HepG2 (cell line): Measurements from ENCODE around the gene SFTPB. TPM values are rescaled to one million over a fixed set of nuclear protein-coding genes. Genes with fewer than 3 reads are reported as not detected.

Experiments used
- ATAC-seq: fragments of 200-7000 bp; cut with Tn5 transposase; 3 replicates; pipeline ENCODE4 v1.9.1; 2020; ENCODE audit warnings: mild to moderate bottlenecking, moderate library complexity
- BruUV-seq: library from RNA; stranded (reverse); fragments of 400-500 nt; replicated peaks from 2 replicates; lab custom pipeline; 2021; lab: Mats Ljungman, UMichigan
- CTCF ChIA-PET: fragments of 300-600 bp; formaldehyde crosslinking; extraction: SDS; loops from one replicate; lab custom pipeline; 2021; ENCODE audit warnings: low total read pairs, inconsistent platforms, low intra/inter-chr PET ratio; lab: Yijun Ruan, JAX
- POLR2A ChIA-PET: fragments of 350-600 bp; sonication (Branson Sonifier 250); formaldehyde crosslinking; loops from one replicate; lab custom pipeline; 2020; ENCODE audit warnings: antibody characterized with exemption, inconsistent platforms; lab: Yijun Ruan, JAX
- DNase-seq: peaks from one replicate; pipeline ENCODE4 v3.0.0-alpha.2; 2015; ENCODE audit warnings: low spot score
- FAIRE-seq: peaks from 3 replicates; lab custom pipeline; 2011; peaks lifted over from hg19 to GRCh38; lab: Jason Lieb, UNC
- H2AFZ ChIP-seq: one replicate; pipeline ENCODE4 v1.6.1; 2011; ENCODE audit warnings: low read length, inconsistent platforms
- H3K27ac ChIP-seq: fragments of 300-600 bp; 3 replicates; pipeline ENCODE4 v1.8.0; 2011; ENCODE audit warnings: mixed run types, mild to moderate bottlenecking, mixed read lengths, low read length, inconsistent platforms; ENCODE audit not compliant: insufficient read depth; ENCODE audit errors: extremely low read length
- H3K27me3 ChIP-seq, 2 experiments: fragments of 200-600 bp in 1 of 2; 2 replicates in 1 of 2; 3 replicates in 1 of 2; pipeline versions ENCODE4 v1.6.0 to v1.8.0; 2011; ENCODE audit warnings: low read length in 2 of 2, mild to moderate bottlenecking in 2 of 2, moderate library complexity in 2 of 2, inconsistent platforms in 1 of 2; ENCODE audit not compliant: insufficient read depth in 2 of 2, control insufficient read depth in 1 of 2
- H3K36me3 ChIP-seq, 2 experiments: fragments of 200-600 bp in 1 of 2; replicated peaks in 1 of 2; 2 replicates in 1 of 2; 3 replicates in 1 of 2; pipeline versions ENCODE4 v1.5.1 to v1.8.0; 2011; ENCODE audit warnings: low read length in 2 of 2, inconsistent platforms in 1 of 2; ENCODE audit not compliant: insufficient read depth in 2 of 2, control insufficient read depth in 1 of 2
- H3K4me1 ChIP-seq: 2 replicates; pipeline ENCODE4 v1.5.1; 2012; ENCODE audit warnings: low read length, inconsistent platforms; ENCODE audit not compliant: insufficient read depth
- H3K4me2 ChIP-seq: 2 replicates; pipeline ENCODE4 v1.6.0; 2011; ENCODE audit warnings: low read depth, low read length, inconsistent platforms
- H3K4me3 ChIP-seq, 3 experiments: fragments of 200-600 bp in 1 of 3; sonication (generic), shearing (Covaris generic) in 1 of 3; replicated peaks in 1 of 3; 2 replicates each; pipeline ENCODE4 v1.5.1; 2011 to 2016; ENCODE audit warnings: low read length in 3 of 3, inconsistent platforms in 2 of 3, low read depth in 2 of 3, mild to moderate bottlenecking in 2 of 3, control low read depth in 1 of 3, mixed read lengths in 1 of 3; ENCODE audit not compliant: insufficient read depth in 1 of 3
- H3K79me2 ChIP-seq: one replicate; pipeline ENCODE4 v1.6.1; 2011; ENCODE audit warnings: low read length, inconsistent platforms; ENCODE audit not compliant: insufficient read depth
- H3K9ac ChIP-seq: 2 replicates; pipeline ENCODE4 v1.6.0; 2011; ENCODE audit warnings: mild to moderate bottlenecking, low read depth, low read length, inconsistent platforms; ENCODE audit not compliant: insufficient read depth
- H3K9me3 ChIP-seq: 2 replicates; pipeline ENCODE4 v1.5.1; 2012; ENCODE audit warnings: mild to moderate bottlenecking, low read length
- H4K20me1 ChIP-seq: 2 replicates; pipeline ENCODE4 v1.6.0; 2011; ENCODE audit warnings: inconsistent platforms, mild to moderate bottlenecking, low read length, moderate library complexity; ENCODE audit not compliant: insufficient read depth
- DMAP1 ChIP-seq: IDR thresholded peaks from 2 replicates; pipeline ENCODE4 v1.6.1; 2016
- GPN1 ChIP-seq: sonication (generic); formaldehyde crosslinking; IDR thresholded peaks from 2 replicates; pipeline ENCODE4 v1.5.1; 2020; ENCODE audit warnings: missing genetic modification reagents, borderline replicate concordance
- GTF2F1 ChIP-seq: fragments of 150-350 bp; IDR thresholded peaks from 2 replicates; pipeline ENCODE4 v1.6.1; 2014; ENCODE audit warnings: low read length
- SRSF1 ChIP-seq: fragments of 200-400 bp; formaldehyde crosslinking; optimal IDR thresholded peaks from 2 replicates; pipeline ENCODE3; 2017; ENCODE audit warnings: mild to moderate bottlenecking, low read depth, low read length, moderate library complexity
- U2AF2 ChIP-seq: fragments of 200-400 bp; formaldehyde crosslinking; IDR thresholded peaks from 2 replicates; pipeline ENCODE4 v1.6.1; 2017; ENCODE audit warnings: low read depth, mild to moderate bottlenecking, low read length
- ZFYVE20 ChIP-seq: sonication (generic); formaldehyde crosslinking; IDR thresholded peaks from 2 replicates; pipeline ENCODE4 v1.8.0; 2023; ENCODE audit warnings: low read depth, mild to moderate bottlenecking, moderate library complexity, missing genetic modification reagents, borderline replicate concordance
- ZNF180 ChIP-seq: sonication (generic); formaldehyde crosslinking; IDR thresholded peaks from 2 replicates; pipeline ENCODE4 v1.4.0; 2020; ENCODE audit warnings: low read depth, missing genetic modification reagents, borderline replicate concordance
- ZNF557 ChIP-seq: sonication (generic); formaldehyde crosslinking; IDR thresholded peaks from 2 replicates; pipeline ENCODE4 v1.4.0; 2020; ENCODE audit warnings: missing genetic modification reagents
- WGBS: methylation state at CpG from one replicate; pipeline ENCODE4 v1.1.6; 2017; ENCODE audit warnings: low lambda C conversion rate; 5-methylcytosine and 5-hydroxymethylcytosine counted together
- in situ Hi-C: cut with HindIII; loops from 2 replicates; pipeline ENCODE4 v1.10.0; 2017; ENCODE audit warnings: low pct_unique_long_range_greater_than_20kb; ENCODE audit not compliant: extremely low pct_ligation_motif_present
- intact Hi-C: fragments of 100-400 bp; cut with micrococcal nuclease; formaldehyde crosslinking; loops from one replicate; pipeline ENCODE4 v1.10.0; 2022; ENCODE audit not compliant: unreplicated experiment
- polyA plus RNA-seq, 8 experiments: library from polyadenylated mRNA; depleted of rRNA in 3 of 8; stranded (reverse) in 7 of 8; unstranded in 1 of 8; fragments of >200 nt; fragmentation: Illumina TruSeq in 4 of 8; extraction: Trizol in 4 of 8; gene quantifications; 2 replicates each; pipeline versions ENCODE4 v1.2.1 to v1.2.3, GENCODE V29; 2011 to 2016; ENCODE audit warnings: low read depth in 4 of 8, missing spikeins in 1 of 8, mixed read lengths in 1 of 8; ENCODE audit not compliant: insufficient read depth in 1 of 8
- total RNA-seq, 5 experiments: library from RNA; depleted of rRNA; stranded (reverse); fragments of >200 nt; fragmentation: Illumina TruSeq; extraction: Trizol; gene quantifications; 2 replicates each; pipeline ENCODE4 v1.2.3, GENCODE V29; 2016; ENCODE audit warnings: low read depth in 1 of 5
- TF ChIP-seq, protein P1 (sequence below): sonication (generic); formaldehyde crosslinking; IDR thresholded peaks from 2 replicates; pipeline ENCODE4 v1.8.1; 2022; ENCODE audit warnings: low read depth, mild to moderate bottlenecking, missing genetic modification reagents

The SFTPB gene
- total and polyA plus RNA-seq, 2 of the 13 experiments (the other 11 are each of a cell fraction or from before 2014, with no cell fraction given), result not detected

- Histone ChIP-seq H3K79me2 (no peaks in the 10 kb centered on the region), H3K4me3 (no peak overlapping the region), H3K9me3 (no peaks in the 10 kb centered on the region), H3K4me2 (no peak overlapping the region), H4K20me1 (no peaks in the 10 kb centered on the region), H3K36me3 (peaks cover 0 to 16% of the 10 kb centered on the region in 2 experiments; a peak in 3 of 5 replicates), H3K9ac (no peak overlapping the region), H3K27me3 (no peaks in the 10 kb centered on the region), H3K4me1 (no peaks in the 10 kb centered on the region), H3K27ac (no peak overlapping the region), H2AFZ (no peak overlapping the region)
- no peak for TF ChIP-seq ZNF180
- TF ChIP-seq DMAP1, result no peak
- no peak for TF ChIP-seq ZNF557 (CRISPR knock-in tag)
- TF ChIP-seq, protein P1, sequence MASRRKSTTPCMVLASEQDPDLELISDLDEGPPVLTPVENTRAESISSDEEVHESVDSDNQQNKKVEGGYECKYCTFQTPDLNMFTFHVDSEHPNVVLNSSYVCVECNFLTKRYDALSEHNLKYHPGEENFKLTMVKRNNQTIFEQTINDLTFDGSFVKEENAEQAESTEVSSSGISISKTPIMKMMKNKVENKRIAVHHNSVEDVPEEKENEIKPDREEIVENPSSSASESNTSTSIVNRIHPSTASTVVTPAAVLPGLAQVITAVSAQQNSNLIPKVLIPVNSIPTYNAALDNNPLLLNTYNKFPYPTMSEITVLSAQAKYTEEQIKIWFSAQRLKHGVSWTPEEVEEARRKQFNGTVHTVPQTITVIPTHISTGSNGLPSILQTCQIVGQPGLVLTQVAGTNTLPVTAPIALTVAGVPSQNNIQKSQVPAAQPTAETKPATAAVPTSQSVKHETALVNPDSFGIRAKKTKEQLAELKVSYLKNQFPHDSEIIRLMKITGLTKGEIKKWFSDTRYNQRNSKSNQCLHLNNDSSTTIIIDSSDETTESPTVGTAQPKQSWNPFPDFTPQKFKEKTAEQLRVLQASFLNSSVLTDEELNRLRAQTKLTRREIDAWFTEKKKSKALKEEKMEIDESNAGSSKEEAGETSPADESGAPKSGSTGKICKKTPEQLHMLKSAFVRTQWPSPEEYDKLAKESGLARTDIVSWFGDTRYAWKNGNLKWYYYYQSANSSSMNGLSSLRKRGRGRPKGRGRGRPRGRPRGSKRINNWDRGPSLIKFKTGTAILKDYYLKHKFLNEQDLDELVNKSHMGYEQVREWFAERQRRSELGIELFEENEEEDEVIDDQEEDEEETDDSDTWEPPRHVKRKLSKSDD (CRISPR knock-in tag), result no peak
- no peak for TF ChIP-seq U2AF2
- no peak for TF ChIP-seq GPN1
- TF ChIP-seq SRSF1, result no peak
- TF ChIP-seq ZFYVE20 (CRISPR knock-in tag), result no peak
- TF ChIP-seq GTF2F1, result no peak
- no peak for ATAC-seq
- intact Hi-C loops (no loop called here), in situ Hi-C loops (no loop called here)
- DNase-seq, result no peak
- FAIRE-seq, result no peak
- no TSS peak for BruUV-seq
- WGBS, result 87% methylated on average over 3 of the region's 3 CpGs
- CTCF ChIA-PET, result no interaction called here
- POLR2A ChIA-PET, result no interaction called here
These were observed 11.5 kb downstream of the SFTPB start for GRCh38 chr2:85656468-85656867.
